ENCODE results near the gene AUTS2.

Gene AUTS2

GRCh38 chr7:69746383-69746782, 148.1 kb downstream of the AUTS2 start:
- no peaks in the 10 kb centered on the region for H3K9me2 ChIP-seq (replicated peaks; ENCODE audit: low read depth, low read length)
- no peak overlapping the region for H3K4me3 ChIP-seq (ENCODE audit: low read length, poor library complexity, severe bottlenecking)
- H2AFZ ChIP-seq (ENCODE audit: low read length): no peak overlapping the region
- no peak for TF ChIP-seq CTCF (conservative IDR thresholded peaks at IDR 0.05; ENCODE audit: low read length)
- no peak for TF ChIP-seq EZH2phosphoT487 (IDR thresholded peaks at IDR 0.05; ENCODE audit: borderline replicate concordance)
- H3K36me3 ChIP-seq (ENCODE audit: insufficient read depth, low read length): no peaks in the 10 kb centered on the region
- H3K79me2 ChIP-seq (ENCODE audit: insufficient read depth, low read length): peaks cover 90% of the 10 kb centered on the region
- peaks cover 16% of the 10 kb centered on the region for H4K20me1 ChIP-seq (ENCODE audit: insufficient read depth, low read length, poor library complexity, severe bottlenecking)
- no peaks in the 10 kb centered on the region for H3K9me3 ChIP-seq (ENCODE audit: insufficient read depth, low read depth, low read length)
- H3K4me1 ChIP-seq (ENCODE audit: insufficient read depth, low read length, poor library complexity, severe bottlenecking): peaks cover 29% of the 10 kb centered on the region
- H3K4me2 ChIP-seq (ENCODE audit: low read depth, low read length, poor library complexity, severe bottlenecking): no peak overlapping the region
- no peak overlapping the region for H3K9ac ChIP-seq (ENCODE audit: low read depth, low read length, poor library complexity, severe bottlenecking)
- H3F3A ChIP-seq (ENCODE audit: low read depth): no peaks in the 10 kb centered on the region
- no peaks in the 10 kb centered on the region for H3K27me3 ChIP-seq (ENCODE audit: insufficient read depth, low read length, poor library complexity, severe bottlenecking)

DNA sequence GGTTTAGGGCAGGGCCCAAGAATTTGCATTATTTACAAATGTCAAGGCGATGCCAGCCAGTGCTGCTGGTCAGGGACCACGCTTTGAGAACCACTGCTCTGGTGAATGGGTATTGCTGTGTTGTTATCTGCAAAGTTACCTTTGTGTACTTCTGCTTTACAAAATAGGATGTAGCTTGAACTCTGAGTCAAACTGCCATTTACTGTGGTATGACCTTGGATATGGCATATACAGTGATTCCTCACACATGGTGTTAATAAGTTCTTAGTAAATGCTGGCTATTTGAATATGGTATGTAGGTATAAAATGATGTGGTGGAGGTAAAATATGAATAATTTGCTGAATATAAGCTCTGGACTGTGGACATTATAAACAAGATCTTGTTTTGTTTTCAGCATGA, 148.9 kb downstream of the AUTS2 start:
- no peak overlapping the region for H3K9ac ChIP-seq (ENCODE audit: low read depth, low read length, poor library complexity, severe bottlenecking)
- no peaks in the 10 kb centered on the region for H3K9me3 ChIP-seq (ENCODE audit: insufficient read depth, low read depth, low read length)
- no peaks in the 10 kb centered on the region for H3F3A ChIP-seq (ENCODE audit: low read depth)
- no peaks in the 10 kb centered on the region for H3K9me2 ChIP-seq (replicated peaks; ENCODE audit: low read depth, low read length)
- H3K4me3 ChIP-seq (ENCODE audit: low read length, poor library complexity, severe bottlenecking): no peak overlapping the region
- H3K4me1 ChIP-seq (ENCODE audit: insufficient read depth, low read length, poor library complexity, severe bottlenecking): peaks cover 29% of the 10 kb centered on the region
- H3K27me3 ChIP-seq (ENCODE audit: insufficient read depth, low read length, poor library complexity, severe bottlenecking): no peaks in the 10 kb centered on the region
- no peak overlapping the region for H2AFZ ChIP-seq (ENCODE audit: low read length)
- no peak overlapping the region for H3K4me2 ChIP-seq (ENCODE audit: low read depth, low read length, poor library complexity, severe bottlenecking)
- peaks cover 90% of the 10 kb centered on the region for H3K79me2 ChIP-seq (ENCODE audit: insufficient read depth, low read length)
- TF ChIP-seq EZH2phosphoT487 (IDR thresholded peaks at IDR 0.05; ENCODE audit: borderline replicate concordance) (no peak), CTCF (conservative IDR thresholded peaks at IDR 0.05; ENCODE audit: low read length) (no peak)
- no peaks in the 10 kb centered on the region for H3K36me3 ChIP-seq (ENCODE audit: insufficient read depth, low read length)
- peaks cover 16% of the 10 kb centered on the region for H4K20me1 ChIP-seq (ENCODE audit: insufficient read depth, low read length, poor library complexity, severe bottlenecking)

- H3K4me1 ChIP-seq (ENCODE audit: insufficient read depth, low read length, poor library complexity, severe bottlenecking): peaks cover 24% of the 10 kb centered on the region
- no peaks in the 10 kb centered on the region for H3K27me3 ChIP-seq (ENCODE audit: insufficient read depth, low read length, poor library complexity, severe bottlenecking)
- no peak overlapping the region for H3K4me3 ChIP-seq (ENCODE audit: low read length, poor library complexity, severe bottlenecking)
- no peaks in the 10 kb centered on the region for H3K36me3 ChIP-seq (ENCODE audit: insufficient read depth, low read length)
- no peaks in the 10 kb centered on the region for H3K9me3 ChIP-seq (ENCODE audit: insufficient read depth, low read depth, low read length)
- no peak overlapping the region for H2AFZ ChIP-seq (ENCODE audit: low read length)
- no peak overlapping the region for H3K4me2 ChIP-seq (ENCODE audit: low read depth, low read length, poor library complexity, severe bottlenecking)
- peaks cover 90% of the 10 kb centered on the region for H3K79me2 ChIP-seq (ENCODE audit: insufficient read depth, low read length)
- peaks cover 10% of the 10 kb centered on the region for H4K20me1 ChIP-seq (ENCODE audit: insufficient read depth, low read length, poor library complexity, severe bottlenecking)
- TF ChIP-seq EZH2phosphoT487 (IDR thresholded peaks at IDR 0.05; ENCODE audit: borderline replicate concordance) (no peak), CTCF (conservative IDR thresholded peaks at IDR 0.05; ENCODE audit: low read length) (no peak)
- no peaks in the 10 kb centered on the region for H3F3A ChIP-seq (ENCODE audit: low read depth)
- no peak overlapping the region for H3K9ac ChIP-seq (ENCODE audit: low read depth, low read length, poor library complexity, severe bottlenecking)
- H3K9me2 ChIP-seq (replicated peaks; ENCODE audit: low read depth, low read length): no peaks in the 10 kb centered on the region
Observed at GRCh38 chr7:69748530-69748929, 150.3 kb downstream of the AUTS2 start.
